ENCODE results near the gene SLC25A51. TPM values are rescaled to one million over a fixed set of nuclear protein-coding genes. Genes with fewer than 3 reads are reported as not detected.

The SLC25A51 gene, protein sequence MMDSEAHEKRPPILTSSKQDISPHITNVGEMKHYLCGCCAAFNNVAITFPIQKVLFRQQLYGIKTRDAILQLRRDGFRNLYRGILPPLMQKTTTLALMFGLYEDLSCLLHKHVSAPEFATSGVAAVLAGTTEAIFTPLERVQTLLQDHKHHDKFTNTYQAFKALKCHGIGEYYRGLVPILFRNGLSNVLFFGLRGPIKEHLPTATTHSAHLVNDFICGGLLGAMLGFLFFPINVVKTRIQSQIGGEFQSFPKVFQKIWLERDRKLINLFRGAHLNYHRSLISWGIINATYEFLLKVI
- 10 to 100 TPM; 25.2 to 30.1 TPM for total RNA-seq
- polyA plus RNA-seq, result 1 to 10 TPM; 6.2 to 9.3 TPM
- long read RNA-seq, donor 1, partial matches to known transcripts, result 0 of 2 reads
- long read RNA-seq, donor 1, other reads (novel, unspliced or antisense), result 0 of 2 reads
- long read RNA-seq, donor 2, partial matches to known transcripts, result 0 of 2 reads
- long read RNA-seq, donor 2, other reads (novel, unspliced or antisense), result 0 of 2 reads
- long read RNA-seq, donor 3, result 0 reads
- long read RNA-seq, donor 4, partial matches to known transcripts, result 13 of 15 reads
- long read RNA-seq, donor 4, other reads (novel, unspliced or antisense), result 0 of 15 reads
- long read RNA-seq, donor 5, partial matches to known transcripts, result 0 of 3 reads
- long read RNA-seq, donor 5, other reads (novel, unspliced or antisense), result 0 of 3 reads

DNA sequence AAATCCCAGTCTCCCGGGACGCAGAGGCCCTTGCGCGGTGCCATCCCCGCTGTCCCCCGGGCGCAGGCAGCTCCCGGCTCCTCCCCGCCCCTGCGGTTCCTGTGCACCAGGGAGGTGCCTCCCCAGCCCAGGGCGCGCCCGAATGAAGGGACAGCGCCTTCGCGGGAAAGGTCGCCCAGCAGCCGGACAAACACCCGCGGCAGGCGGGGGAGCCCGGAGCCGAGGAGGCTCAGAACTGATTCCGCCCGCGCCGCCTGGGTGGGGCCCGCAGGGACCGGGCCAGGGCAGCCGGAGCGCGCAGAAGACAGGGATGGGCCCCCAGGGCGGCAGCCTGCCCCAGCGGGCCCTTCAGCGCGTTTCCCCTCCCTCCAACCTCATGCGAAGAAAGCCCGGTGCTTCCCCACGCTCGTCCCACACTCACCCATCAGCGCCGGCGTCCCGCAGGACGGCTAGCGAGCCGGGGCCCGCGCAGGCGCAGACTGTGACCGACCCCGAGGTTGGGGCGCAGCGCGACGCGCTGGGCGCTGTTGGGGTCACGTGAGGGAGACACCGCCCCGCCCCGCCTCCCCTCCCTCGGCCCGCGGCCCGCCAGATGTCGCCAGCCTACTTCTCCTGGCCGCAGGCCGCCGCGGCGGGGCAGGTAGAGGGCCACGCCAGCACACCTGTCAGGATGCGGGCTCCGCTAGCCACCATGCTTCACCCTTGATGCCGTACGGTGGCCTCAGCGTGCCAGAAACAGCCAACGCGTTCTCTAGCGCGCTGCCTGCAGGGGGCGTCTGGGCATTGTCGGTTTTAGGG, at the start of gene SLC25A51:
TSS of gene SLC25A51 (minus strand) at position 481 of the 798 bp plus-strand sequence. CDS start 15,577 bp downstream, outside the sequence.
- no peaks in the 10 kb centered on the region for H3K27me3 ChIP-seq (ENCODE audit: control insufficient read depth in 3 of 3, insufficient read depth in 3 of 3, low read length in 2 of 3)
- peaks cover 2 to 6% (median 3%) of the 10 kb centered on the region in 4 donors for H3K36me3 ChIP-seq (ENCODE audit: control insufficient read depth in 4 of 4, insufficient read depth in 4 of 4, low read length in 4 of 4)
- H3K9ac ChIP-seq (ENCODE audit: insufficient read depth in 1 of 2, low read length in 2 of 2), result peak within 1 kb of the TSS; percentile 65 to 69
- DNase-seq, result peak; percentile 96 to 97 (median 97)
- 0% methylated on average over 63 to 84 of the region's 84 CpGs for WGBS, 2 donors
- H3K27ac ChIP-seq (ENCODE audit: low read depth in 1 of 2, low read length in 1 of 2), result peak within 1 kb of the TSS; percentile 72 to 82
- H3K9me3 ChIP-seq (ENCODE audit: control insufficient read depth in 4 of 4, insufficient read depth in 3 of 4, low read length in 3 of 4), result no peaks in the 10 kb centered on the region
- H3K4me1 ChIP-seq (ENCODE audit: control insufficient read depth in 5 of 5, insufficient read depth in 5 of 5, low read length in 5 of 5), result peaks cover 6 to 19% (median 8%) of the 10 kb centered on the region in 5 donors
- peak within 1 kb of the TSS; percentile 75 for H3K4me3 ChIP-seq
- TF ChIP-seq, protein P1, sequence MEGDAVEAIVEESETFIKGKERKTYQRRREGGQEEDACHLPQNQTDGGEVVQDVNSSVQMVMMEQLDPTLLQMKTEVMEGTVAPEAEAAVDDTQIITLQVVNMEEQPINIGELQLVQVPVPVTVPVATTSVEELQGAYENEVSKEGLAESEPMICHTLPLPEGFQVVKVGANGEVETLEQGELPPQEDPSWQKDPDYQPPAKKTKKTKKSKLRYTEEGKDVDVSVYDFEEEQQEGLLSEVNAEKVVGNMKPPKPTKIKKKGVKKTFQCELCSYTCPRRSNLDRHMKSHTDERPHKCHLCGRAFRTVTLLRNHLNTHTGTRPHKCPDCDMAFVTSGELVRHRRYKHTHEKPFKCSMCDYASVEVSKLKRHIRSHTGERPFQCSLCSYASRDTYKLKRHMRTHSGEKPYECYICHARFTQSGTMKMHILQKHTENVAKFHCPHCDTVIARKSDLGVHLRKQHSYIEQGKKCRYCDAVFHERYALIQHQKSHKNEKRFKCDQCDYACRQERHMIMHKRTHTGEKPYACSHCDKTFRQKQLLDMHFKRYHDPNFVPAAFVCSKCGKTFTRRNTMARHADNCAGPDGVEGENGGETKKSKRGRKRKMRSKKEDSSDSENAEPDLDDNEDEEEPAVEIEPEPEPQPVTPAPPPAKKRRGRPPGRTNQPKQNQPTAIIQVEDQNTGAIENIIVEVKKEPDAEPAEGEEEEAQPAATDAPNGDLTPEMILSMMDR (IDR thresholded peaks at IDR 0.05; ENCODE audit: control extremely low read depth, extremely low read depth), result peak; percentile 57
- ATAC-seq (ENCODE audit: insufficient read depth, low FRiP score), result peak; percentile 87

DNA sequence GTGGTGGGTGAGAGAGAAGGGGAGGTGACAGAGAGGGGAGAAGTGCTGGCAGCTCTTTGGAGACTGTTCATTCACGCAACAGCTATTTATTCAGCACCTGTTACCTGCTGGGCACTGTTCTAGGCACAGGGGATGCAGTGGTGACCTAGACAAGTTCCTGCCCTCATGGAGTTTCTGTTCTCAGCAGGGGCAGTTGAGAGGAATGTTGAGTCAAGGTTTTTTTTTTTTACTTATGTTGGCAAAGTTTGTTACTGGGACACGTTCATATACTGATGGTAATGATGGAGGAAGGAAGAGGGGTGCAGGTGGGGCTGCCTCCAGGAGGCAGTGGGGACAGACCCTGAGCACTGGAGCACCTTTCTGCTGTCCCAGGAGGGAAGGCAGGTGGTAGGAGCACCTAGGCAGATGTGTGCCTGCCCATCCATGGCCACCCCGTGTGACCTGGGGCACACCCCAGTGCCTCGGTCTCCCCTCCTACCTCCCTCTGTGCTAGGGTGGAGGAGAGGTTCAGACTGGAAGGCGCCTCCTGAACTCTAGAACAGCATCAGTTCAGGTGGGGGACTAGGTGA, 49.4 kb upstream of the SLC25A51 start:
- peaks cover 0 to 13% (median 3%) of the 10 kb centered on the region in 5 donors for H3K4me1 ChIP-seq (ENCODE audit: control insufficient read depth in 5 of 5, insufficient read depth in 5 of 5, low read length in 5 of 5)
- peak overlapping the region in 1 of 2 donors; percentile 50 for H3K27ac ChIP-seq (ENCODE audit: low read depth in 1 of 2, low read length in 1 of 2)
- ATAC-seq (ENCODE audit: insufficient read depth, low FRiP score), result no peak
- no peak overlapping the region for H3K9ac ChIP-seq (ENCODE audit: insufficient read depth in 1 of 2, low read length in 2 of 2)
- H3K27me3 ChIP-seq (ENCODE audit: control insufficient read depth in 3 of 3, insufficient read depth in 3 of 3, low read length in 2 of 3), result no peaks in the 10 kb centered on the region
- no peak overlapping the region for H3K4me3 ChIP-seq
- peaks cover 0 to 33% (median 3%) of the 10 kb centered on the region in 4 donors for H3K36me3 ChIP-seq (ENCODE audit: control insufficient read depth in 4 of 4, insufficient read depth in 4 of 4, low read length in 4 of 4)
- TF ChIP-seq, protein P1 (IDR thresholded peaks at IDR 0.05; ENCODE audit: control extremely low read depth, extremely low read depth), result no peak
- no peaks in the 10 kb centered on the region for H3K9me3 ChIP-seq (ENCODE audit: control insufficient read depth in 4 of 4, insufficient read depth in 3 of 4, low read length in 3 of 4)
- no peak for DNase-seq
- 91 to 97% methylated on average over 5 of the region's 5 CpGs for WGBS, 2 donors

DNA sequence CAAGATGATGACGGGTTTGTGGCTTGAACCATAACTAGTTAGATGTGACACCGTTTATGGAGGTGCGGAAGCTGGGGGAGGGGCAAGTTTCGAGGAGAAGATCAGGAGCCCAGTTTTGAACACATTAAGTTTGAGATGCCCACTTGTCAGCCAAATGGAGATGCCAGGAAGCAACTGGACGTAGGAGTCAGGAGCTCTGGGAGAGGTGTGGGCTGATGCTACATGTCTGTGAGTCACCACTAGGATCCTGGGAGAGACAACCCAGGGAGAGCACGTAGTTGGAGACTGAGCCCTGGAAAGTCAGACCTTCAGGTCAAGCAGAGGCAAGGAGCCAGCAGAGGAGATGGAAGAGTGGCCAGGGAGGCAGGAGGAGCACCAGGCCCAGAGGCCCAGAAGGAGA, 48.8 kb upstream of the SLC25A51 start:
- TF ChIP-seq, protein P1 (IDR thresholded peaks at IDR 0.05; ENCODE audit: control extremely low read depth, extremely low read depth), result no peak

More for the DNA sequence above, 48.8 kb upstream of the SLC25A51 start:
- Histone ChIP-seq H3K36me3 (ENCODE audit: control insufficient read depth in 4 of 4, insufficient read depth in 4 of 4, low read length in 4 of 4) (peaks cover 0 to 33% (median 3%) of the 10 kb centered on the region in 4 donors), H3K4me3 (no peak overlapping the region), H3K27ac (ENCODE audit: low read depth in 1 of 2, low read length in 1 of 2) (peak overlapping the region in 1 of 2 donors; percentile 2), H3K4me1 (ENCODE audit: control insufficient read depth in 5 of 5, insufficient read depth in 5 of 5, low read length in 5 of 5) (peaks cover 0 to 13% (median 3%) of the 10 kb centered on the region in 5 donors), H3K27me3 (ENCODE audit: control insufficient read depth in 3 of 3, insufficient read depth in 3 of 3, low read length in 2 of 3) (no peaks in the 10 kb centered on the region), H3K9ac (ENCODE audit: insufficient read depth in 1 of 2, low read length in 2 of 2) (no peak overlapping the region), H3K9me3 (ENCODE audit: control insufficient read depth in 4 of 4, insufficient read depth in 3 of 4, low read length in 3 of 4) (no peaks in the 10 kb centered on the region)
- DNase-seq (no peak), ATAC-seq (ENCODE audit: insufficient read depth, low FRiP score) (no peak)
- 91 to 92% methylated on average over 6 of the region's 6 CpGs for WGBS, 2 donors

Measured in lung (tissue), 16 donors.